WI38 (cell line): ENCODE measurements around the gene NUB1.

Experiments used
- H3K4me3 ChIP-seq: 2 replicates; pipeline ENCODE4 v1.5.1; 2011; ENCODE audit warnings: low read depth, mild to moderate bottlenecking, control low read depth, low read length
- CTCF ChIP-seq: IDR thresholded peaks from 2 replicates; pipeline ENCODE4 v1.5.1; 2012; ENCODE audit warnings: low read depth, mild to moderate bottlenecking, control low read depth, low read length

NUB1 gene

GRCh38 chr7:151341357-151342101 lies at the start of gene NUB1:
NUB1 (plus strand) TSS chr7:151341812; CDS start chr7:151345350, 3,538 bp downstream.
- peak within 1 kb of the TSS; percentile 83 for H3K4me3 ChIP-seq
- TF ChIP-seq CTCF = no peak

- TF ChIP-seq CTCF = no peak
- no peak overlapping the region for H3K4me3 ChIP-seq
These were observed 48.8 kb upstream of the NUB1 start for GRCh38 chr7:151292850-151293249.

GRCh38 chr7:151296202-151296992 lies 45.2 kb upstream of the NUB1 start:
- no peak for TF ChIP-seq CTCF
- H3K4me3 ChIP-seq = no peak overlapping the region

GRCh38 chr7:151298765-151299164 lies 42.8 kb upstream of the NUB1 start:
- TF ChIP-seq CTCF = no peak
- H3K4me3 ChIP-seq = no peak overlapping the region

- TF ChIP-seq CTCF = no peak
- H3K4me3 ChIP-seq = no peak overlapping the region
These were observed 42.1 kb upstream of the NUB1 start for GRCh38 chr7:151299530-151299929.

GRCh38 chr7:151299940-151300645 lies 41.5 kb upstream of the NUB1 start:
- H3K4me3 ChIP-seq = no peak overlapping the region
- no peak for TF ChIP-seq CTCF
